K562 (cell line): Measurements from ENCODE around the gene GLRX2. TPM values are rescaled to one million over a fixed set of nuclear protein-coding genes. Genes with fewer than 3 reads are reported as not detected.

ENCODE experiments used
- ATAC-seq: fragments of 200-7000 bp; cut with Tn5 transposase; 3 replicates; pipeline ENCODE4 v1.9.1; 2020; ENCODE audit warnings: moderate library complexity
- BruUV-seq: library from RNA; stranded (reverse); fragments of 400-500 nt; replicated peaks from 2 replicates; lab custom pipeline; 2021; lab: Mats Ljungman, UMichigan
- CTCF ChIA-PET: fragments of 300-600 bp; formaldehyde crosslinking; extraction: SDS; loops from one replicate; lab custom pipeline; 2021; ENCODE audit warnings: low intra/inter-chr PET ratio; lab: Yijun Ruan, JAX
- POLR2A ChIA-PET: fragments of 300-600, 350-650 bp; sonication (Branson Sonifier 250); formaldehyde crosslinking; extraction: SDS; loops from one replicate; lab custom pipeline; 2021; ENCODE audit warnings: antibody characterized with exemption, inconsistent platforms; lab: Yijun Ruan, JAX
- DNase-seq, 4 experiments: peaks; one replicate each; pipeline versions ENCODE4 v3.0.0 to v3.0.0-alpha.2; 2011 to 2018; ENCODE audit warnings: low spot score in 3 of 4, mixed read lengths in 3 of 4; ENCODE audit errors: extremely low read depth in 1 of 4
- FAIRE-seq: peaks from 2 replicates; lab custom pipeline; 2011; peaks lifted over from hg19 to GRCh38; lab: Jason Lieb, UNC
- H2AFZ ChIP-seq: 2 replicates; pipeline ENCODE4 v1.6.0; 2011; ENCODE audit warnings: low read depth, low read length, control low read depth, inconsistent platforms
- H3K27ac ChIP-seq: fragments of 200-600 bp; 3 replicates; pipeline ENCODE4 v1.8.0; 2011; ENCODE audit warnings: low read depth, mild to moderate bottlenecking, control low read depth, inconsistent platforms, low read length, moderate library complexity, mixed read lengths; ENCODE audit errors: extremely low read depth
- H3K27me3 ChIP-seq, 2 experiments: fragments of 300-600 bp in 1 of 2; 2 replicates in 1 of 2; 3 replicates in 1 of 2; pipeline versions ENCODE4 v1.6.0 to v1.8.0; 2011; ENCODE audit warnings: inconsistent platforms in 2 of 2, low read length in 2 of 2, mild to moderate bottlenecking in 1 of 2, mixed read lengths in 1 of 2, moderate library complexity in 1 of 2; ENCODE audit not compliant: control insufficient read depth in 2 of 2, insufficient read depth in 2 of 2
- H3K36me3 ChIP-seq: fragments of 300-600 bp; 3 replicates; pipeline ENCODE4 v1.8.0; 2011; ENCODE audit warnings: mild to moderate bottlenecking, low read length, inconsistent platforms; ENCODE audit not compliant: control insufficient read depth, insufficient read depth
- H3K4me1 ChIP-seq, 2 experiments: fragments of 200-600 bp in 1 of 2; replicated peaks in 1 of 2; 2 replicates in 1 of 2; 3 replicates in 1 of 2; pipeline versions ENCODE4 v1.5.1 to v1.8.0; 2011; ENCODE audit warnings: inconsistent platforms in 2 of 2, low read length in 2 of 2, mild to moderate bottlenecking in 1 of 2, mixed read lengths in 1 of 2, moderate library complexity in 1 of 2; ENCODE audit not compliant: control insufficient read depth in 2 of 2, insufficient read depth in 2 of 2
- H3K4me2 ChIP-seq: 2 replicates; pipeline ENCODE4 v1.6.1; 2011; ENCODE audit warnings: low read length, control low read depth, inconsistent platforms, mixed read lengths; ENCODE audit not compliant: insufficient read depth
- H3K4me3 ChIP-seq: fragments of 200-600 bp; sonication (generic), shearing (Covaris generic); 2 replicates; pipeline ENCODE4 v1.5.1; 2016; ENCODE audit warnings: control low read depth, inconsistent platforms
- H3K79me2 ChIP-seq: fragments of 200-600 bp; 3 replicates; pipeline ENCODE4 v1.8.0; 2011; ENCODE audit warnings: low read length, inconsistent platforms; ENCODE audit not compliant: control insufficient read depth, insufficient read depth
- H3K9ac ChIP-seq, 2 experiments: 2 replicates each; pipeline versions ENCODE4 v1.6.0 to v1.6.1; 2011; ENCODE audit warnings: low read depth in 2 of 2, low read length in 2 of 2, control low read depth in 1 of 2, inconsistent platforms in 1 of 2, mild to moderate bottlenecking in 1 of 2, mixed read lengths in 1 of 2; ENCODE audit not compliant: insufficient read depth in 1 of 2
- H3K9me1 ChIP-seq: one replicate; pipeline ENCODE4 v1.6.0; 2011; ENCODE audit warnings: inconsistent platforms, mild to moderate bottlenecking, low read length, moderate library complexity; ENCODE audit not compliant: control insufficient read depth, insufficient read depth
- H3K9me3 ChIP-seq: replicated peaks from 2 replicates; pipeline ENCODE4 v1.5.1; 2011; ENCODE audit warnings: low read depth, low read length, inconsistent platforms; ENCODE audit not compliant: control insufficient read depth, insufficient read depth
- H4K20me1 ChIP-seq: replicated peaks from 2 replicates; pipeline ENCODE4 v1.6.1; 2011; ENCODE audit warnings: low read length, inconsistent platforms, mixed read lengths; ENCODE audit not compliant: control insufficient read depth, insufficient read depth
- CBX2 ChIP-seq: fragments of 200-600 bp; sonication (generic); IDR thresholded peaks from one replicate; pipeline ENCODE4 v1.6.1; 2012; ENCODE audit warnings: mild to moderate bottlenecking, low read length, inconsistent platforms; ENCODE audit not compliant: insufficient read depth, poor library complexity, severe bottlenecking
- CC2D1A ChIP-seq: fragments of 450-650 bp; IDR thresholded peaks from 2 replicates; pipeline ENCODE4 v1.6.1; 2017; ENCODE audit warnings: mild to moderate bottlenecking
- FOS ChIP-seq: IDR thresholded peaks from 3 replicates; pipeline ENCODE4 v1.6.1; 2011; ENCODE audit not compliant: insufficient read length; ENCODE audit errors: extremely low read depth
- NRF1 ChIP-seq, 2 experiments: fragments of 450-650 bp; IDR thresholded peaks in 1 of 2; conservative IDR thresholded peaks in 1 of 2; 2 replicates each; pipeline ENCODE4 v1.6.1; 2014; ENCODE audit warnings: mild to moderate bottlenecking in 2 of 2
- POLR2A ChIP-seq: fragments of 450-650 bp; conservative IDR thresholded peaks from 2 replicates; pipeline ENCODE4 v1.6.1; 2016
- SMARCA4 ChIP-seq: fragments of 450-650 bp; IDR thresholded peaks from 2 replicates; pipeline ENCODE4 v1.6.1; 2016
- ZBTB1 ChIP-seq: sonication (generic); formaldehyde crosslinking; IDR thresholded peaks from 2 replicates; pipeline ENCODE4 v1.8.1; 2023; ENCODE audit warnings: missing genetic modification reagents, low read depth, mild to moderate bottlenecking, borderline replicate concordance
- ZNF212 ChIP-seq: fragments of 450-650 bp; formaldehyde crosslinking; IDR thresholded peaks from 2 replicates; pipeline ENCODE4 v1.4.0; 2020; ENCODE audit warnings: mild to moderate bottlenecking
- ZNF75A ChIP-seq: fragments of 450-650 bp; formaldehyde crosslinking; IDR thresholded peaks from 2 replicates; pipeline ENCODE4 v1.4.0; 2020; ENCODE audit warnings: mild to moderate bottlenecking
- ZNF766 ChIP-seq: fragments of 200-800 bp; sonication (Bioruptor generic); conservative IDR thresholded peaks from 2 replicates; pipeline ENCODE4 v1.6.1; 2016; ENCODE audit warnings: missing genetic modification characterization, missing compliant biosample characterization
- WGBS: fragments of 100-300 bp; shearing (Covaris generic); methylation state at CpG from one replicate; pipeline ENCODE4 v1.1.6; 2016; ENCODE audit warnings: low coverage, mixed read lengths; ENCODE audit not compliant: insufficient coverage; ENCODE audit errors: missing lambda C conversion rate; 5-methylcytosine and 5-hydroxymethylcytosine counted together
- in situ Hi-C: fragments of 300-500 bp; cut with MboI; formaldehyde crosslinking; loops from 4 replicates; pipeline ENCODE4 v1.15.0; 2018; ENCODE audit warnings: inconsistent platforms, mixed read lengths
- intact Hi-C: fragments of 100-400 bp; cut with micrococcal nuclease; formaldehyde crosslinking; loops from 2 replicates; pipeline ENCODE4 v1.14.2; 2022
- polyA plus RNA-seq, 8 experiments: library from polyadenylated mRNA; depleted of rRNA in 4 of 8; stranded (reverse) in 5 of 8; unstranded in 3 of 8; fragments of >200 nt; fragmentation: Nextera tagmentation in 2 of 8; fragmentation: Illumina TruSeq in 1 of 8; extraction: Ambion mirVana in 2 of 8; extraction: Trizol in 1 of 8; gene quantifications; 2 replicates each; pipeline versions ENCODE4 v1.2.1 to v1.2.3, GENCODE V29; 2011 to 2014; ENCODE audit warnings: inconsistent platforms in 1 of 8, missing spikeins in 1 of 8
- total RNA-seq, 7 experiments: library from RNA; depleted of rRNA in 6 of 7; stranded (reverse); fragments of >200 nt in 6 of 7; fragmentation: Illumina TruSeq in 2 of 7; extraction: Trizol in 2 of 7; gene quantifications; 2 replicates each; pipeline versions ENCODE4 v1.2.1 to v1.2.3, GENCODE V29; 2011 to 2021; ENCODE audit warnings: low replicate concordance in 1 of 7

GLRX2 gene
- total and polyA plus RNA-seq, 9 of the 15 experiments (the other 6 are each of a cell fraction or from before 2014, with no cell fraction given): 13.3 to 82.6 (median 55.1) TPM

DNA sequence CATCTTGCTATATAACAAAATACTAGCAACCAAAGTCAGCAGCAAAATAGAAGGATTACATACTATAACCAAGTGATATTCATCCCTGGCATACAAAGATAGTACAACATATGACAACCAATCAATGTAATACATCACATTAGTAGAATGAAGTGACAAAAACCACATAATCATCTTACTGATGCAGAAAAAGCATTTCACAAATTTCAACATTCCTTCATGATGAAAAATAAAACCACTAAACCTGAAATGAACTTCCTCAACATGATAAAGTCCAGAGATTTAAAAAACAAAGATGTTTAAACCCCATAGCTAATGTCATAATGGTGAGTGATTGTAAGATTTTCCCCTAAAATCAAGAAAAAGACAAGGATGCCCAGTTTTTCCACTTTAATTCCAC is 27.2 kb downstream of the GLRX2 start:
- Histone ChIP-seq H3K9me1 (no peaks in the 10 kb centered on the region), H3K4me2 (no peak overlapping the region), H3K27me3 (no peaks in the 10 kb centered on the region), H3K9me3 (peaks cover 12% of the 10 kb centered on the region), H3K4me3 (no peak overlapping the region), H4K20me1 (no peaks in the 10 kb centered on the region), H3K9ac (no peak overlapping the region), H3K79me2 (peaks cover 23% of the 10 kb centered on the region), H3K27ac (no peak overlapping the region), H3K36me3 (peaks cover 76% of the 10 kb centered on the region), H3K4me1 (no peaks in the 10 kb centered on the region), H2AFZ (no peak overlapping the region)
- no TSS peak for BruUV-seq
- in situ Hi-C loops: no loop called here
- no peak for FAIRE-seq
- intact Hi-C loops: no loop called here
- TF ChIP-seq FOS (no peak), ZBTB1 (CRISPR knock-in tag) (no peak), ZNF212 (no peak), CC2D1A (no peak), ZNF766 (CRISPR knock-in tag) (no peak)
- DNase-seq: no peak
- ATAC-seq: no peak
- ChIA-PET POLR2A (interaction anchor here (0.8 to 1.1 kb wide), 2 partner anchors 10 to 101 kb away, joined by 3 to 4 read pairs; no protein-coding TSS in a partner anchor), CTCF (no interaction called here)

- Histone ChIP-seq H3K4me2 (peak overlapping the region; percentile 81), H3K36me3 (peaks cover 48% of the 10 kb centered on the region), H3K4me3 (no peak overlapping the region; the same call in 1 of the 2 replicates), H3K9me1 (no peaks in the 10 kb centered on the region), H3K27ac (peak overlapping the region; percentile 80), H3K27me3 (no peaks in the 10 kb centered on the region), H3K9ac (peak overlapping the region; percentile 66 to 80; a peak in 3 of 4 replicates), H3K9me3 (no peaks in the 10 kb centered on the region), H2AFZ (peak overlapping the region; percentile 66), H4K20me1 (0 out of 2 replicates have a peak, but pooled peaks cover 4% of the 10 kb centered on the region), H3K79me2 (peaks cover 86% of the 10 kb centered on the region), H3K4me1 (peaks cover 15 to 45% of the 10 kb centered on the region in 2 experiments)
- POLR2A ChIA-PET: interaction anchor here (1.2 to 3.5 kb wide), 4 partner anchors 10 to 15 kb away, joined by 3 to 21 read pairs (median 14); partner anchors contain the start of genes RO60 and UCHL5
- WGBS: 18% methylated on average over 5 of the region's 5 CpGs
- ATAC-seq: peak; percentile 74
- in situ Hi-C loops: no loop called here
- intact Hi-C loops: loop anchor here (2.0 kb wide), 3 partner anchors 14 to 52 kb away; partner anchors contain the start of genes CDC73 and GLRX2
- peak in 2 of 4 experiments; percentile 39 to 72 for DNase-seq
- peak; percentile 44 for FAIRE-seq
- BruUV-seq: no TSS peak
- CTCF ChIA-PET: interaction anchor here (1.6 kb wide), 1 partner anchor 52 kb away, joined by 3 read pairs; no protein-coding TSS in a partner anchor
- TF ChIP-seq ZNF75A (no peak), CBX2 (no peak), NRF1 (conservative IDR thresholded peaks at IDR 0.05 in 1 of 2, IDR thresholded peaks at IDR 0.05 in 1 of 2) (peak in 1 of 2 experiments; percentile 30; a peak in 2 of 4 replicates), POLR2A (0 out of 2 replicates have a peak, but pooled peaks have one; percentile 30), SMARCA4 (0 out of 2 replicates have a peak, but pooled peaks have one; percentile 18)
These were observed 34.3 kb downstream of the GLRX2 start for GRCh38 chr1:193070942-193071341.
